Caco-2 (cell line): ENCODE results near the gene MYO9B. TPM values are rescaled to one million over a fixed set of nuclear protein-coding genes. Genes with fewer than 3 reads are reported as not detected.

ENCODE experiments used
- BruUV-seq: library from RNA; stranded (reverse); fragments of 400-500 nt; replicated peaks from 2 replicates; lab custom pipeline; 2021; lab: Mats Ljungman, UMichigan
- CTCF ChIA-PET: fragments of 300-600 bp; sonication (Branson Sonifier 250); formaldehyde crosslinking; loops from one replicate; lab custom pipeline; 2022; ENCODE audit warnings: antibody characterized with exemption; lab: Charles Lee
- POLR2A ChIA-PET: fragments of 300-600 bp; sonication (Branson Sonifier 250); formaldehyde crosslinking; loops from one replicate; lab custom pipeline; 2022; ENCODE audit warnings: antibody characterized with exemption; lab: Charles Lee
- DNase-seq, 2 experiments: peaks; one replicate each; pipeline versions ENCODE4 v3.0.0 to v3.0.0-alpha.2; 2020 to 2022
- H3K27me3 ChIP-seq: replicated peaks from 2 replicates; pipeline ENCODE4 v1.6.0; 2011; ENCODE audit warnings: low read length; ENCODE audit not compliant: control insufficient read depth, insufficient read depth
- H3K36me3 ChIP-seq: 2 replicates; pipeline ENCODE4 v1.5.1; 2011; ENCODE audit warnings: low read length; ENCODE audit not compliant: control insufficient read depth, insufficient read depth
- H3K4me1 ChIP-seq: fragments of 250-450 bp; sonication (Bioruptor Pico); 2 replicates; pipeline ENCODE4 v1.5.1; 2020; ENCODE audit warnings: mild to moderate bottlenecking
- H3K4me3 ChIP-seq: 2 replicates; pipeline ENCODE4 v1.5.1; 2011; ENCODE audit warnings: low read depth, mild to moderate bottlenecking, control low read depth, low read length
- H3K9me3 ChIP-seq: fragments of 250-450 bp; sonication (Bioruptor Pico); 2 replicates; pipeline ENCODE4 v1.5.1; 2020; ENCODE audit warnings: mild to moderate bottlenecking, moderate library complexity
- H3K27ac Mint-ChIP-seq: one replicate; pipeline ENCODE4 v1.8.0; 2022; ENCODE audit warnings: mixed read lengths; ENCODE audit not compliant: unreplicated experiment
- H3K27me3 Mint-ChIP-seq: one replicate; pipeline ENCODE4 v1.8.0; 2022; ENCODE audit warnings: mixed read lengths; ENCODE audit not compliant: insufficient read depth, unreplicated experiment
- H3K36me3 Mint-ChIP-seq: one replicate; pipeline ENCODE4 v1.8.0; 2022; ENCODE audit warnings: mild to moderate bottlenecking, mixed read lengths; ENCODE audit not compliant: insufficient read depth, unreplicated experiment
- H3K4me1 Mint-ChIP-seq: one replicate; pipeline ENCODE4 v1.8.0; 2022; ENCODE audit warnings: low read depth, mixed read lengths; ENCODE audit not compliant: unreplicated experiment
- H3K4me3 Mint-ChIP-seq: one replicate; pipeline ENCODE4 v1.8.0; 2022; ENCODE audit warnings: mild to moderate bottlenecking, moderate library complexity, mixed read lengths; ENCODE audit not compliant: unreplicated experiment
- H3K9me3 Mint-ChIP-seq: one replicate; pipeline ENCODE4 v1.8.0; 2022; ENCODE audit warnings: mixed read lengths; ENCODE audit not compliant: unreplicated experiment
- intact Hi-C: fragments of 100-400 bp; cut with micrococcal nuclease; formaldehyde crosslinking; loops from one replicate; pipeline ENCODE4 v1.10.0; 2022; ENCODE audit not compliant: unreplicated experiment
- total RNA-seq: library from RNA; stranded (reverse); gene quantifications from 2 replicates; pipeline ENCODE4 v1.2.3, GENCODE V29; 2022
- TF ChIP-seq, protein P1 (sequence below), 2 experiments: fragments of 200-600 bp in 1 of 2; IDR thresholded peaks; 1 replicate in 1 of 2; 2 replicates in 1 of 2; pipeline versions ENCODE4 v1.5.1 to v1.8.0; 2011 to 2022; ENCODE audit warnings: antibody characterized with exemption in 1 of 2, control low read depth in 1 of 2, inconsistent platforms in 1 of 2, low read depth in 1 of 2, low read length in 1 of 2, mild to moderate bottlenecking in 1 of 2, moderate library complexity in 1 of 2; ENCODE audit not compliant: insufficient read depth in 1 of 2, severe bottlenecking in 1 of 2, unreplicated experiment in 1 of 2

Gene MYO9B
- total RNA-seq, 1 experiment from 2014 or later: 47.6 TPM

GRCh38 chr19:17197666-17198065, 122.1 kb downstream of the MYO9B start:
- TF ChIP-seq, protein P1, sequence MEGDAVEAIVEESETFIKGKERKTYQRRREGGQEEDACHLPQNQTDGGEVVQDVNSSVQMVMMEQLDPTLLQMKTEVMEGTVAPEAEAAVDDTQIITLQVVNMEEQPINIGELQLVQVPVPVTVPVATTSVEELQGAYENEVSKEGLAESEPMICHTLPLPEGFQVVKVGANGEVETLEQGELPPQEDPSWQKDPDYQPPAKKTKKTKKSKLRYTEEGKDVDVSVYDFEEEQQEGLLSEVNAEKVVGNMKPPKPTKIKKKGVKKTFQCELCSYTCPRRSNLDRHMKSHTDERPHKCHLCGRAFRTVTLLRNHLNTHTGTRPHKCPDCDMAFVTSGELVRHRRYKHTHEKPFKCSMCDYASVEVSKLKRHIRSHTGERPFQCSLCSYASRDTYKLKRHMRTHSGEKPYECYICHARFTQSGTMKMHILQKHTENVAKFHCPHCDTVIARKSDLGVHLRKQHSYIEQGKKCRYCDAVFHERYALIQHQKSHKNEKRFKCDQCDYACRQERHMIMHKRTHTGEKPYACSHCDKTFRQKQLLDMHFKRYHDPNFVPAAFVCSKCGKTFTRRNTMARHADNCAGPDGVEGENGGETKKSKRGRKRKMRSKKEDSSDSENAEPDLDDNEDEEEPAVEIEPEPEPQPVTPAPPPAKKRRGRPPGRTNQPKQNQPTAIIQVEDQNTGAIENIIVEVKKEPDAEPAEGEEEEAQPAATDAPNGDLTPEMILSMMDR (IDR thresholded peaks at IDR 0.05; ENCODE audit: insufficient read depth in 1 of 2, low read depth in 1 of 2, low read length in 1 of 2, severe bottlenecking in 1 of 2, unreplicated experiment in 1 of 2): no peak
- H3K27ac Mint-ChIP-seq: no peak overlapping the region

DNA sequence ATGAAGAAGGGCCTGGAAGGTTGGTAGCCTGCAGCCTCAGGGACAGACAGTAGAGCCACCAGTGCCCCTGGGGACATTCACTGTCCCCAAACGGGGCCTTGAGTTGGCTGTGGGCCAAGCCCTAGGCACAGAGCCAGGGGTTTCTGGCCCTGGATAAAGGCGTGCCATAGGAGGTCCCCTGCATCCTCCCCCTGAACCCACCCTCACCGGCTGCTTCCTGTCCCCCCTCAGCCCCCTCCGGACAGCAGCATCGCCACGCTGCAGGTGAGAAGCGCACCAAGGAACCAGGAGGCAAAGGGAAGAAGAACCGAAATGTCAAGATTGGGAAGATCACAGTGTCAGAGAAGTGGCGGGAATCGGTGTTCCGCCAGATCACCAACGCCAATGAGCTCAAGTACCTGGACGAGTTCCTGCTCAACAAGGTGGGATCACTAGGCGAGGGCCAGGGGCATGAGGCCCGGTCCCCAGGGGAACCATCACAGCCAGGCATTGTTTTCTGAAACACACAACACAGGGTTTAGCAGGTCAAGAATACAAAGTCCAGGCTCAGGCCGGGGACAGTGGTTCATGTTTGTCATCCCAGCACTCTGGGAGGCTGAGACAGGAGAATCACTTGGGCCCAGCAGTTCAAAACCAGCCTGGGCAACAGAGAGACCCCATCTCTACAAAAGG, 125.0 kb downstream of the MYO9B start:
- Mint-ChIP-seq H3K4me1 (no peaks in the 10 kb centered on the region), H3K27me3 (no peaks in the 10 kb centered on the region), H3K9me3 (no peaks in the 10 kb centered on the region), H3K36me3 (peaks cover 36% of the 10 kb centered on the region), H3K4me3 (no peak overlapping the region), H3K27ac (no peak overlapping the region)
- BruUV-seq: no TSS peak
- Histone ChIP-seq H3K27me3 (no peaks in the 10 kb centered on the region), H3K4me3 (no peak overlapping the region), H3K36me3 (no peaks in the 10 kb centered on the region), H3K9me3 (no peaks in the 10 kb centered on the region), H3K4me1 (no peaks in the 10 kb centered on the region)
- DNase-seq: no peak
- TF ChIP-seq, protein P1 (IDR thresholded peaks at IDR 0.05; ENCODE audit: insufficient read depth in 1 of 2, low read depth in 1 of 2, low read length in 1 of 2, severe bottlenecking in 1 of 2, unreplicated experiment in 1 of 2): no peak
- CTCF ChIA-PET: no interaction called here
- intact Hi-C loops: no loop called here
- POLR2A ChIA-PET: no interaction called here

More at GRCh38 chr19:17197666-17198065, 122.1 kb downstream of the MYO9B start:
- intact Hi-C loops: no loop called here
- no peak for DNase-seq
- Mint-ChIP-seq H3K36me3 (peaks cover 35% of the 10 kb centered on the region), H3K27me3 (no peaks in the 10 kb centered on the region), H3K4me1 (no peaks in the 10 kb centered on the region), H3K9me3 (no peaks in the 10 kb centered on the region), H3K4me3 (no peak overlapping the region)
- ChIA-PET POLR2A (no interaction called here), CTCF (interaction anchor here (0.7 kb wide), 1 partner anchor 329 kb away, joined by 3 read pairs; no protein-coding TSS in a partner anchor)
- Histone ChIP-seq H3K4me1 (no peaks in the 10 kb centered on the region), H3K36me3 (no peaks in the 10 kb centered on the region), H3K4me3 (no peak overlapping the region), H3K27me3 (no peaks in the 10 kb centered on the region), H3K9me3 (no peaks in the 10 kb centered on the region)
- BruUV-seq: no TSS peak

DNA sequence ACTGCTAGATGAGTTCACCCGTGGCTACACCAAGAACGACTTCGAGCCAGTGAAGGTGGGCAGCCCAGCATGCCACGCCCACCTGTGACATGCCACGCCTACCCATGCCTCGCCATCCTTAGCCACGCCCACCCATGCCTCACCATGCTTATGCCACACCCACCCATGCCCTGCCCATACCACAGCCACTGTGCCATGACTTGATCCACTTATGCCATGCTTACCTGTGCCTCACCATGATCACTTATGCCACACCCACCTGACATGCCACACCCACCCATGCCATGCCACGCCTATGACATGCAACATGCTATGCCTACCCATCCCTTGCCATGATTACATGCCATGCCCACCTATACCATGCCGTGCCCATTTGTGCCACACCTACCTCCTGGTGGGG, 126.7 kb downstream of the MYO9B start:
- POLR2A ChIA-PET: no interaction called here
- Histone ChIP-seq H3K4me3 (no peak overlapping the region), H3K27me3 (no peaks in the 10 kb centered on the region), H3K9me3 (no peaks in the 10 kb centered on the region), H3K36me3 (no peaks in the 10 kb centered on the region), H3K4me1 (no peaks in the 10 kb centered on the region)
- intact Hi-C loops: no loop called here
- TF ChIP-seq, protein P1 (IDR thresholded peaks at IDR 0.05; ENCODE audit: insufficient read depth in 1 of 2, low read depth in 1 of 2, low read length in 1 of 2, severe bottlenecking in 1 of 2, unreplicated experiment in 1 of 2): no peak
- Mint-ChIP-seq H3K36me3 (peaks cover 34% of the 10 kb centered on the region), H3K27ac (no peak overlapping the region), H3K4me3 (no peak overlapping the region), H3K27me3 (no peaks in the 10 kb centered on the region), H3K9me3 (no peaks in the 10 kb centered on the region), H3K4me1 (no peaks in the 10 kb centered on the region)
- BruUV-seq: no TSS peak
- no peak for DNase-seq
- CTCF ChIA-PET: no interaction called here
